DND-41 (cell line): ENCODE data around the gene LRP1.

ENCODE experiments used
- CTCF ChIP-seq: IDR thresholded peaks from 2 replicates; pipeline ENCODE4 v1.5.1; 2012; ENCODE audit warnings: borderline replicate concordance, low read length, moderate library complexity, mild to moderate bottlenecking; ENCODE audit not compliant: poor library complexity, severe bottlenecking; ENCODE audit errors: extremely low read depth
- EZH2 ChIP-seq: IDR thresholded peaks from 3 replicates; pipeline ENCODE4 v1.6.1; 2012; ENCODE audit warnings: borderline replicate concordance, low read depth, mild to moderate bottlenecking, moderate library complexity, low read length, inconsistent platforms; ENCODE audit not compliant: severe bottlenecking

- TF ChIP-seq CTCF (no peak), EZH2 (no peak)
These were observed 97.5 kb downstream of the LRP1 start for GRCh38 chr12:57225680-57226210.
